ENCODE measurements around the gene HNRNPUL1. TPM values are rescaled to one million over a fixed set of nuclear protein-coding genes. Genes with fewer than 3 reads are reported as not detected.

HNRNPUL1 gene
- total and polyA plus RNA-seq, 10 of the 15 experiments (the other 5 are each of a cell fraction or from before 2014, with no cell fraction given): 11.1 to 276 (median 117) TPM

- H3K4me1 ChIP-seq (ENCODE audit: control insufficient read depth, insufficient read depth, low read length): no peaks in the 10 kb centered on the region
- no TSS peak for BruUV-seq (replicated peaks)
- no peak within 1 kb of the TSS for H3K4me3 ChIP-seq
- in situ Hi-C loops (cut with MboI) (no loop called here), intact Hi-C loops (cut with micrococcal nuclease; ENCODE audit: unreplicated experiment) (no loop called here)
- POLR2A ChIA-PET: no interaction called here
- no peak within 1 kb of the TSS for H3K4me2 ChIP-seq (ENCODE audit: control insufficient read depth, insufficient read depth)
- H3K27me3 ChIP-seq (replicated peaks in 1 of 2; ENCODE audit: control insufficient read depth in 2 of 2, insufficient read depth in 2 of 2, low read length in 1 of 2): peaks cover 0 to 4% of the 10 kb centered on the region in 2 experiments; a peak in 2 of 4 replicates
- no peak for FAIRE-seq
- H4K20me1 ChIP-seq (ENCODE audit: control insufficient read depth, insufficient read depth): no peaks in the 10 kb centered on the region
- SMC1A ChIA-PET (ENCODE audit: uncharacterized antibody, unreplicated experiment): no interaction called here
- H2AFZ ChIP-seq (ENCODE audit: control insufficient read depth, low read depth, low read length): no peak within 1 kb of the TSS
- ATAC-seq: no peak
- no peak within 1 kb of the TSS for H3K9ac ChIP-seq (ENCODE audit: control insufficient read depth, insufficient read depth, low read length)
- no peak for DNase-seq (ENCODE audit: low read depth, low spot score)
- WGBS (ENCODE audit: insufficient coverage, insufficient replicate concordance, low lambda C conversion rate, missing lambda C conversion rate): 20% methylated on average over 25 of the region's 32 CpGs
- RAD21 ChIA-PET (ENCODE audit: unreplicated experiment): no interaction called here
- no peaks in the 10 kb centered on the region for H3K9me3 ChIP-seq (replicated peaks; ENCODE audit: control insufficient read depth, insufficient read depth, low read length)
- H3K27ac ChIP-seq (ENCODE audit: control insufficient read depth, insufficient read depth): no peak within 1 kb of the TSS
- CTCF ChIA-PET: no interaction called here
- H3K36me3 ChIP-seq (ENCODE audit: control insufficient read depth in 2 of 2, insufficient read depth in 2 of 2, low read length in 1 of 2): no peaks in the 10 kb centered on the region
- no peaks in the 10 kb centered on the region for H3K79me2 ChIP-seq (ENCODE audit: control insufficient read depth, insufficient read depth, low read length)
- TF ChIP-seq MYB (IDR thresholded peaks at IDR 0.05; ENCODE audit: borderline replicate concordance, low read depth, low read length) (no peak), SREBF2 (IDR thresholded peaks at IDR 0.05; ENCODE audit: low read length) (no peak), RBBP5 (conservative IDR thresholded peaks at IDR 0.05) (no peak), SUPT20H (IDR thresholded peaks at IDR 0.05; ENCODE audit: borderline replicate concordance, control insufficient read depth, low read depth, low read length) (no peak), NFYB (IDR thresholded peaks at IDR 0.05; ENCODE audit: insufficient read depth, low read depth, low read length) (no peak), HDAC6 (IDR thresholded peaks at IDR 0.05; ENCODE audit: unreplicated experiment) (no peak), REST (IDR thresholded peaks at IDR 0.05; ENCODE audit: low read depth, low read length) (no peak), RELA (IDR thresholded peaks at IDR 0.05; ENCODE audit: borderline replicate concordance, partially characterized antibody) (no peak), ZNF592 (IDR thresholded peaks at IDR 0.05) (no peak), HDGF (IDR thresholded peaks at IDR 0.05) (no peak), ZNF384 (IDR thresholded peaks at IDR 0.05; ENCODE audit: borderline replicate concordance, low read depth, low read length) (no peak)
These were observed 45.3 kb upstream of the HNRNPUL1 start, which contains the start of gene AXL for GRCh38 chr19:41218615-41219507. TSS of gene AXL (plus strand) at chr19:41219223. CDS start at chr19:41219393, 170 bp downstream.
